ENCODE results near the gene LRFN2.

DNA sequence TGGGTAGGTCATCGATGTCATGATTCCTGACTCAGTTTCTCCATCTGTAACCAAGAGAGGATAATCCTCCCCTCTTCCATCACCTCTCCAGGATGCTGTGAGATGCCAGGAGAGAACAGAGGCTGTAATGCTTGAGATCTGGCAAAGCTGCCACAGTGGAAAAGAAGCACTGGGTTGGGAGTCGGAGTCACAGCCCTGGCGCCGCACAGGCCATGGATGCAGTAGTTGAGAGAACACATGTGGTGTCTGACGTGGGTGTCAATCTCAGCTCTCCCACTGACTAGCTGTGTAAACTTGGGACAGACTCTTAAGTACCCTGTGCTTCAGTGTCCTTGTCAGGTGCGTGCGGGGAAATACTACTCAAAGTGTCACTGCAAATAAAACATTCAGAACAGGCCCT, 47.3 kb downstream of the LRFN2 start:
- TF ChIP-seq, protein P1, sequence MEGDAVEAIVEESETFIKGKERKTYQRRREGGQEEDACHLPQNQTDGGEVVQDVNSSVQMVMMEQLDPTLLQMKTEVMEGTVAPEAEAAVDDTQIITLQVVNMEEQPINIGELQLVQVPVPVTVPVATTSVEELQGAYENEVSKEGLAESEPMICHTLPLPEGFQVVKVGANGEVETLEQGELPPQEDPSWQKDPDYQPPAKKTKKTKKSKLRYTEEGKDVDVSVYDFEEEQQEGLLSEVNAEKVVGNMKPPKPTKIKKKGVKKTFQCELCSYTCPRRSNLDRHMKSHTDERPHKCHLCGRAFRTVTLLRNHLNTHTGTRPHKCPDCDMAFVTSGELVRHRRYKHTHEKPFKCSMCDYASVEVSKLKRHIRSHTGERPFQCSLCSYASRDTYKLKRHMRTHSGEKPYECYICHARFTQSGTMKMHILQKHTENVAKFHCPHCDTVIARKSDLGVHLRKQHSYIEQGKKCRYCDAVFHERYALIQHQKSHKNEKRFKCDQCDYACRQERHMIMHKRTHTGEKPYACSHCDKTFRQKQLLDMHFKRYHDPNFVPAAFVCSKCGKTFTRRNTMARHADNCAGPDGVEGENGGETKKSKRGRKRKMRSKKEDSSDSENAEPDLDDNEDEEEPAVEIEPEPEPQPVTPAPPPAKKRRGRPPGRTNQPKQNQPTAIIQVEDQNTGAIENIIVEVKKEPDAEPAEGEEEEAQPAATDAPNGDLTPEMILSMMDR (IDR thresholded peaks at IDR 0.05), result no peak
- TF ChIP-seq EP300 (IDR thresholded peaks at IDR 0.05), result no peak
